ENCODE results near the gene PEX19.

PEX19 gene

DNA sequence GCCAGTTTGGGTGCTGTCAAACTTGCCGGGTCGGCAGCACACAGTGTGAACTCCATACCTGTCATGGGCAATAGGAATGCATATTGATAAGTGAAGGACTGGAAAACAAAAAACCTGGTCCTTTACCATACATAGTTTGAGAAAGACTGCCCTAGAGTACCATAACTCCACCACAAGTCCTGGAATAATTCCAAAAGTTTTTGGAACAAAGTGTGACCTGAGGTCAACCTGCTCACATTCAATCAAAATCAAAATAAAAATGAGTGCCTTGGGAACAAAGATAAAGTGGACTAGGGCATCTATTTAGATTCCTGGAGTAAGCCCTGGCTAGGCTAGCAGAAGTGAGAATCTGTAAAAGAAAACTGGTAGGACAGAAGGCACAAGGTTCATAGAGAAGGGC, 7.6 kb downstream of the PEX19 start:
- DNase-seq (ENCODE audit: low read depth) = no peak

GRCh38 chr1:160271025-160271424, 13.9 kb downstream of the PEX19 start:
- DNase-seq (ENCODE audit: low read depth) = no peak

- DNase-seq (ENCODE audit: low read depth) = no peak
Measured at GRCh38 chr1:160267284-160267991, 17.5 kb downstream of the PEX19 start.

DNA sequence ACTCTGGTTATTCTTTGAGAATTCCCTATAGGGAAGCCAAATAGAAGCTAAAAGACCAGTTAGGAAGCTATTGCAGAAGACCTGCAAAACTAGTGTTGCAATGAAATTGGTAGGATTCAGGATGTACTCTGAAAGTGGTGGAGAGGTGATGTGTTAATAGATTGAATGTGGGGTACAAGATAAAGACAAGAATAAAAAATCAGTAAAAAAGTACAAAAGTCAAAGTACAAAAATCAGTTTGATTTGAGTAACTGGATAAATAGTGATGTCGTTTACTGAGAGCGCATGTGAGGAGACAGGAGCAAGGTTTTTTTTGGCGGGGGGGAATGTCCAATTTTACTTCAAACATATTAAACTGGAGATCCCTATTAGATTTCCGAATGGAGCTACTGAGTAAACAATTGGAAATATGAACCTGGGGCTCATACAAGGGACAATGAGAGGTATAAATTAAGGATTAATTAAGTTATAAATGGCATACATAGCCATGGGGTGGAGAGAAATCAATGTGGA, 20.1 kb downstream of the PEX19 start:
- DNase-seq (ENCODE audit: low read depth) = no peak

- peak; percentile 97 for DNase-seq (ENCODE audit: low read depth)
Measured at GRCh38 chr1:160261893-160262794, 22.8 kb downstream of the PEX19 start, which contains the start of gene DCAF8. Gene DCAF8 (minus strand): TSS chr1:160262549. CDS start chr1:160244008, 18,541 bp downstream.

DNA sequence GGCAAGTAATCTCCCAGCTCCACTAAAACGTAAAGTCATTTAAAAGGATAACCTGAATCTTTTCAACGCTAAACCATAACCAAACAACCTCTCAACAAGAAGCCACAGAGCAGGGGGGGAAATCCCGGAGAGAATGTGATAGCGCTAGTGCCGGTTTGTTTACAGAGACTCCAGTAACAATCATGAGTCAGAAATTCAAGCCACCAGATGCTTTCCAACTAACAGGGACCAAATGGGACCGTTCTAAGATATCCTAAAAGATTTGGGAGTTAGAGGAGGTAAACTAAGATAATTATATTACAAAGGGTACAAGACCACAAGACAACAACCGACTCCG, 23.4 kb downstream of the PEX19 start:
- peak; percentile 71 for DNase-seq (ENCODE audit: low read depth)

GRCh38 chr1:160260406-160261382, 24.2 kb downstream of the PEX19 start:
- DNase-seq (ENCODE audit: low read depth) = no peak

DNA sequence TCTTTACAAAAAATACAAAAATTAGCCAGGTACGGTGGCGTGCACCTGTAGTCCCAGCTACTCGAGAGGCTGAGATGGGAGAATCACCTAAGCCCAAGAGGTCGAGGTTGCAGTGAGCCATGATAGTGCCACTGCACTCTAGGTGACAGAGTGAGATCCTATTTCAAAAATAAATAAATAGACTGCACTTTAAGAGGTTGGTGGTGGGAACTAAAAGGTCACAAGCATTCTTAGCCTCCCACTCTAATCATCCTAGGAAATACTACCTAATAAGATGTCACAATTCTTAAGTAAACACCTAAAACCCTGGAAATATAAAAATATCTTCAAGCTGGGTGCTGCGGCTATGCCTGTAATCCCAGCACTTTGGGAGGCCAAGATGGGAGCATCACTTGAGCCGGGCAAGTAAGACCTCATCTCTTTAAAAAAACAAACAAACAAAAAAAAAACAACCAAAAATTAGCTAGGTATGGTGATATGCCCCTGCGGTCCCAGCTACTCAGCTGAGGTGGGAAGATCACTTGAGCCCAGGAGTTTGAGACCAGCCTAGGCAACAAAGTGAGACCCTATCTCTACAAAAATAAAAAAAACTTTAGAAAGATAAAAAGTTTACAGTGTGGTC, 26.6 kb downstream of the PEX19 start:
- DNase-seq (ENCODE audit: low read depth) = no peak

- DNase-seq (ENCODE audit: low read depth) = no peak
Measured at GRCh38 chr1:160257411-160258015, 27.4 kb downstream of the PEX19 start.

DNA sequence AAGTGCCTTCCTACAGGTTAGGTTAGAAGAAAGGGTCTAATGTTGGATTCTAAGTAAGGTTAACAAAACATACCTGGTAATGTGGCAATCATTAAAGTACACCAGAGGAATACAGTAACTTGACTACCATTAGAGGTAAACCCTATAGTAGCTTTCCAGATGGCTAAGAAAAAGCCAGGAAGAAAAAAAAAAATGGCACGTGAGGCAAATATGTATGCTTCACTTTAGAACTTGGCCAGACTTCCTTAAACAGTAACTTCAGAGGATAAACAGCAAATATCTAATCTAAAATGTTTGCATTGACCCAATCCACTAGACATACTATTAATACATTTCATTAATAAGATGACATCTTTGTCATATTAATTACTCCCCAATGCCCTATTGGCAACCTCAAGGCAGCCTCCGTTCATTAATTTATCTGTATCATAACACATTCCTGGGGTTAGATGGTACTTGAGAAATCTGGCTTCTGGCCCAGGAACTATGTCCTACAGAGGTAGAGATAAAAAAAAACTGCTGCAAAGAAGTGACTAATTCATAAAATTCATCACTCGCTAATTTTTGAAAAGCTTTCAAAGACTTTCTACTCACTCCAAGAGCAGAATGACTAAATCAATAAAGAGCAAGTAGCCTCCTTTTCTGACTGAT, 28.4 kb downstream of the PEX19 start:
- no peak for DNase-seq (ENCODE audit: low read depth)

DNA sequence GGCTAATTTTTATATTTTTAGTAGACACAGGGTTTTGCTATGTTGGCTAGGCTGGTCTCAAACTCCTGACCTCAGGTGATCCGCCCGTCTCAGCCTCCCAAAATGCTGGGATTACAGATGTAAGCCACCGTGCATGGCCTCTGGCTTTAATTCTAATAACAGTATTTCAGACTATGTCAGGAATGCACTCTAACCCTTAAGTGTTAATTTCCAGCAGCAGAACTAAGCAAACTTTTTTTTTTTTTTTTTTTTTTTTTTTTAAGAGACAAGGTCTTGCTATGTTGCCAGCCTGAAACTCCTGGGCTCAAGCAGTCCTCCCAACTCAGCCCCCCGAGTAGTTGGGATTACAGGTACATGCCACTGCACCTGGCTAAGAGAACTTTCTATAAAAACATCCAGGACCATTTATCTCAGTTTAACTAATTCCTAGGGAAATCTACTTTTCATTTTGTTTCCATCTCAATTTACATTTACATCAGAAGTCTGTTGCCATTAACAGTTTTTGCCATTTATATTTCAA, 29.1 kb downstream of the PEX19 start:
- no peak for DNase-seq (ENCODE audit: low read depth)

DNA sequence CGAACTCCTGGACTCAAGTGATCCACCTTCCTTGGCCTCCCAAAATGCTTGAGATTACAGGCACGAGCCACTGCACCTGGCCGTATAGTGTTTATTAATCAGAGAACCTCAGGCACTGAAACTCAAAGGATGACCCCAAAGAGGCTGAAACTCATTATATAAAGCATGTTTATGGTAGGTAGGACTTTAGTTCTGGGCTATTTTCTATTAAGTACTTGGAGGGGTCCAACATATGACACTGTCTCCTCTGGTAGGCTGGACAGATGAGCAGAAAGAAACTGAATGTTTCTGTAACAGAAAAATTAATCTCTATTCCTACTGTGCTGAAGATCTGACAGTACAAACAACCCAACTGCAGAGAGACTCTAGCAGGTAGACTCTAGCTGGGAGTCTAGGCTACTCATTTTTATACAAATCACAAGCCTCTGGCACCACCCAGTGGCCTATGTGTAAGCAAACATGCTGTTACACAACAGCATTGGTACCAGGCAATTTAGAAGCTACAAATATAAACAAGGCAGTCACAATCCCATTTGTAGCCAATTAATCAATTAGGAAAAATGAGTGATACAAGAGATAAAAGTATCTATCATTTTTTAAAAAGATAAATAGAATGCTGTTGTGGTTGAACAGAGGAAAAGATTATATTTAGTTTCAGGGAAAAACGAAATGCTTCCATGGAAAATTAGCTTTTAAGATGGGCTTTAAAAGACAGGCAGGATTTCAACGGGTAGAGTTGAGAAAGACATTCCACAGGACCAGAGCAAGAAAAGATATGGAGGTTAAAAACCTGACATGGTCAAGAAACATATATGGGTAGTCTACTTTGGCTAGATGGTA, 33.0 kb downstream of the PEX19 start:
- peak; percentile 44 for DNase-seq (ENCODE audit: low read depth)

GRCh38 chr1:160251011-160251410, 33.9 kb downstream of the PEX19 start:
- DNase-seq (ENCODE audit: low read depth) = no peak

DNA sequence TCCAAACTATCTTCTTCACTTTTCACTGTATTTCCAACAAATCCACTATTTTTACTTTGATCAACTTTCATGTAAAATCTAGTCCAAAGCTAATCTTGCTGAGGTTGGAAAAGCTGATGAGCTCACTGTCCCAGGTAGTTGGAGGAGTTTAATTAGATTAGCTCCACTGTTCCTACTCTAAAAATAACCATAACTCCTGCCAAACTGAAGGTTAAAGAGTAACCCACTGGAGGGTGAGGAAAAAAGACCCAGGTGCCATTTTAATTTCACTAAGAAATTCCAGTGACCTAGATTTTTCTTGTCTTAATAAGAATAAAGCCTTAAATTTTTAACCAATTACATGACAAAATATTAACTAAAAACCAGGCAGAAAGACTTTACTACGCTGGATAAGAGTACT, 37.9 kb downstream of the PEX19 start:
- no peak for DNase-seq (ENCODE audit: low read depth)

GRCh38 chr1:160245434-160245833, 39.5 kb downstream of the PEX19 start:
- no peak for DNase-seq (ENCODE audit: low read depth)

GRCh38 chr1:160244209-160244608, 40.7 kb downstream of the PEX19 start:
- no peak for DNase-seq (ENCODE audit: low read depth)

DNA sequence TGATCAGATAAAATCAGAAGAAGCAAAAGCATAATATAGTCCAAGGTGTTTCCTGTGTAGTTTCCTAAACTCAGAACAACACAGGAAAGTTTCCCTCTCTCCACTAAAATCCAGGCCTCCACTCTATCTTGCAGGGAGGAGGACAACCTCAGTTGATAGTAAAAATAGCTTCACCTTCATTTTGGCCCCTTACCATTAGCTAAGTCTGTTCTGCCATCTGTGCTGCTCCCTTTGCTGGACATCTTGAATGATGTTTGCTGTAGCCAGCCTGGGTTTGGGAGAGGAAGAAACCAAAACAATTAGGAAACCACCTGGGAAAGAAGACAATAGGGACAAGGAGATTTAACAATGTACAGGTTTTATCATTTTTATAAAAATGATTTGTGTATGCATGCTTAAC, 41.2 kb downstream of the PEX19 start:
- DNase-seq (ENCODE audit: low read depth) = no peak

DNA sequence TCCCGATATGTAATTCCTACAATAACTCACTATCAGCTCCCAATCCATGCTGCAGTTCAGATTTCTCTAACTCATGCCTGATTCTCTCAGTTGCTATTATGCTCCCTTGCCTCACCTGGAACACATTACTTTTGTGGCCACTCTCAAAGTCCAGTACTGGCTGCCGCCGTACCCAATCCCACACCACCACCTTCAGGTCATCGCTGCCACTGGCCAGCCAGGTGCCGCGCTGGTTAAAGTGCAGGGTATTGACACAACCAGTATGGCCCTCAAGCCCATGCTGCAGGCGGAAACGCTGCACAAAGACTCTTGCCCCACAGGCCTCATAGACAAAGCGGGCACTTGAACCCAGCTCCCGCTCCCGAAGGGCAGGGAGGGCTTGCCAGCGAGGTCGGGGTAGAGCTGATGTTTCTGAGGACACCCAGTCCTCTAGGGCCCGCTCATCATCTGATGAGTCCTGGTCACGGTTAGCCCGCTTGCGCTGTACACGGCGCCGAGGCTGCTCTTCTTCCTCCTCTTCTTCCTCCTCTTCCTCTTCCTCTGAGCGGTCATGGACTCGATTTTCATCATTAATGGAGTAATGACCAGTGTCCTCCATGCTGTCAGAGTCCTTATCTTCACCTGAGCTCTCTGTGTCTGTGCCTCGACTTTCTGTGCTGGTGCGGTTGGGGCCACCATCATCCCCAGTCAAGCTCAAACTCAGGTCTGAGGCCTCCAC, 45.2 kb downstream of the PEX19 start:
- DNase-seq (ENCODE audit: low read depth) = no peak

DNA sequence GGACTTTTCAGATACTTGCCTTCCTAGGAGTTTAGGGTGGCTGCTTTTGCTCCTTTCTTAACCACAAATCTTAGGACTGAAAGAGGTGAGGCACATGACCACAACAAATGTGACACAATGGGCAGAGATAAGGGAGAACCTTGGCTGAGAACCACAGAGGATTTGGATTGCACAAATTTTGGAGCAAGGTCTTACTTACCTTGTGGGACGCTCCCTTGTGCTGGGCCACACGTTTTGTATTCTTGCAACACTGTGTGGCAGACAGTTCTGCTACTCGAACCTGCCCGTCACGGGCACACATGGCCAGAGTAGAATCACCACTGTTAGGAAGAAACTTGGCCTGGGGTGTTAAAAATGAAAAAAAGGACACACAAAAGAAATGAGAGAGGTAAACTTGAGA, 46.5 kb downstream of the PEX19 start:
- DNase-seq (ENCODE audit: low read depth) = no peak
